ENCODE data around the gene ASXL3.

ASXL3 gene

GRCh38 chr18:33600846-33601245 is 22.8 kb downstream of the ASXL3 start:
- Histone ChIP-seq H2BK120ac (ENCODE audit: low read depth, low read length) (no peak overlapping the region), H3K4me1 (ENCODE audit: control insufficient read depth, insufficient read depth, low read depth, low read length) (peaks cover 3% of the 10 kb centered on the region), H2BK15ac (ENCODE audit: low read depth, poor library complexity, severe bottlenecking) (no peak overlapping the region), H4K8ac (ENCODE audit: low read length) (no peak overlapping the region), H3K9me3 (ENCODE audit: control insufficient read depth, low read length) (no peaks in the 10 kb centered on the region), H3K27ac (ENCODE audit: low read length, poor library complexity, severe bottlenecking) (no peak overlapping the region), H2BK12ac (ENCODE audit: low read length in 2 of 2) (no peak overlapping the region), H2AFZ (ENCODE audit: low read depth, low read length) (no peak overlapping the region), H3K4me2 (ENCODE audit: low read length, poor library complexity, severe bottlenecking) (no peak overlapping the region), H3K79me1 (replicated peaks; ENCODE audit: low read length, poor library complexity, severe bottlenecking) (peaks cover 1% of the 10 kb centered on the region), H3K4me3 (ENCODE audit: insufficient read depth in 1 of 2, low read depth in 1 of 2, low read length in 2 of 2) (no peak overlapping the region), H4K91ac (ENCODE audit: low read length) (no peak overlapping the region), H3K27me3 (ENCODE audit: control insufficient read depth in 1 of 2, insufficient read depth in 1 of 2, low read length in 2 of 2) (no peaks in the 10 kb centered on the region), H3K23ac (ENCODE audit: low read length in 2 of 2) (no peak overlapping the region), H3K9ac (ENCODE audit: low read length) (no peak overlapping the region), H3K36me3 (ENCODE audit: control insufficient read depth in 1 of 2, insufficient read depth in 2 of 2, low read depth in 1 of 2, low read length in 2 of 2) (no peaks in the 10 kb centered on the region), H2BK5ac (ENCODE audit: low read depth, low read length, poor library complexity, severe bottlenecking) (no peak overlapping the region), H3K18ac (ENCODE audit: low read depth in 1 of 2, low read length in 2 of 2) (no peak overlapping the region), H2AK5ac (ENCODE audit: low read length, severe bottlenecking) (no peak overlapping the region), H3K14ac (ENCODE audit: low read length in 2 of 2) (no peak overlapping the region), H3K4ac (ENCODE audit: low read depth in 1 of 2, low read length in 2 of 2) (no peak overlapping the region)
- no peak for DNase-seq
- 60% methylated on average over 2 of the region's 3 CpGs for WGBS

- Histone ChIP-seq H3K4me2 (ENCODE audit: low read length, poor library complexity, severe bottlenecking) (no peak overlapping the region), H3K14ac (ENCODE audit: low read length in 2 of 2) (no peak overlapping the region), H3K36me3 (ENCODE audit: control insufficient read depth in 1 of 2, insufficient read depth in 2 of 2, low read depth in 1 of 2, low read length in 2 of 2) (no peaks in the 10 kb centered on the region), H3K27ac (ENCODE audit: low read length, poor library complexity, severe bottlenecking) (no peak overlapping the region), H3K4me1 (ENCODE audit: control insufficient read depth, insufficient read depth, low read depth, low read length) (no peaks in the 10 kb centered on the region), H3K23ac (ENCODE audit: low read length in 2 of 2) (no peak overlapping the region), H2AK5ac (ENCODE audit: low read length, severe bottlenecking) (no peak overlapping the region), H2BK15ac (ENCODE audit: low read depth, poor library complexity, severe bottlenecking) (no peak overlapping the region), H3K9me3 (ENCODE audit: control insufficient read depth, low read length) (no peaks in the 10 kb centered on the region), H4K8ac (ENCODE audit: low read length) (no peak overlapping the region), H3K9ac (ENCODE audit: low read length) (no peak overlapping the region), H3K27me3 (ENCODE audit: control insufficient read depth in 1 of 2, insufficient read depth in 1 of 2, low read length in 2 of 2) (no peaks in the 10 kb centered on the region), H3K79me1 (replicated peaks; ENCODE audit: low read length, poor library complexity, severe bottlenecking) (peaks cover 1% of the 10 kb centered on the region), H3K4me3 (ENCODE audit: insufficient read depth in 1 of 2, low read depth in 1 of 2, low read length in 2 of 2) (no peak overlapping the region), H4K91ac (ENCODE audit: low read length) (no peak overlapping the region), H3K18ac (ENCODE audit: low read depth in 1 of 2, low read length in 2 of 2) (no peak overlapping the region), H3K4ac (ENCODE audit: low read depth in 1 of 2, low read length in 2 of 2) (no peak overlapping the region), H2BK120ac (ENCODE audit: low read depth, low read length) (no peak overlapping the region), H2BK12ac (ENCODE audit: low read length in 2 of 2) (no peak overlapping the region), H2AFZ (ENCODE audit: low read depth, low read length) (no peak overlapping the region), H2BK5ac (ENCODE audit: low read depth, low read length, poor library complexity, severe bottlenecking) (no peak overlapping the region)
- 52% methylated on average over 2 of the region's 2 CpGs for WGBS
- no peak for DNase-seq
These were observed 25.4 kb downstream of the ASXL3 start for GRCh38 chr18:33603454-33603853.

- no peak overlapping the region for H2BK5ac ChIP-seq (ENCODE audit: low read depth, low read length, poor library complexity, severe bottlenecking)
- H3K36me3 ChIP-seq (ENCODE audit: control insufficient read depth in 1 of 2, insufficient read depth in 2 of 2, low read depth in 1 of 2, low read length in 2 of 2) = no peaks in the 10 kb centered on the region
These were observed 27.2 kb downstream of the ASXL3 start for GRCh38 chr18:33605250-33605649.

GRCh38 chr18:33606621-33607020 is 28.6 kb downstream of the ASXL3 start:
- H2AFZ ChIP-seq (ENCODE audit: low read depth, low read length) = no peak overlapping the region
- H3K9ac ChIP-seq (ENCODE audit: low read length) = no peak overlapping the region
- no peak overlapping the region for H4K8ac ChIP-seq (ENCODE audit: low read length)
- no peak overlapping the region for H2BK120ac ChIP-seq (ENCODE audit: low read depth, low read length)
- no peak overlapping the region for H2BK12ac ChIP-seq (ENCODE audit: low read length in 2 of 2)
- H3K36me3 ChIP-seq (ENCODE audit: control insufficient read depth in 1 of 2, insufficient read depth in 2 of 2, low read depth in 1 of 2, low read length in 2 of 2) = no peaks in the 10 kb centered on the region
- no peaks in the 10 kb centered on the region for H3K4me1 ChIP-seq (ENCODE audit: control insufficient read depth, insufficient read depth, low read depth, low read length)
- H3K4me3 ChIP-seq (ENCODE audit: insufficient read depth in 1 of 2, low read depth in 1 of 2, low read length in 2 of 2) = no peak overlapping the region
- H3K9me3 ChIP-seq (ENCODE audit: control insufficient read depth, low read length) = no peaks in the 10 kb centered on the region
- H2BK15ac ChIP-seq (ENCODE audit: low read depth, poor library complexity, severe bottlenecking) = no peak overlapping the region
- H4K91ac ChIP-seq (ENCODE audit: low read length) = no peak overlapping the region
- no peak overlapping the region for H3K27ac ChIP-seq (ENCODE audit: low read length, poor library complexity, severe bottlenecking)
- H3K27me3 ChIP-seq (ENCODE audit: control insufficient read depth in 1 of 2, insufficient read depth in 1 of 2, low read length in 2 of 2) = no peaks in the 10 kb centered on the region
- H2BK5ac ChIP-seq (ENCODE audit: low read depth, low read length, poor library complexity, severe bottlenecking) = no peak overlapping the region
- DNase-seq = no peak
- H2AK5ac ChIP-seq (ENCODE audit: low read length, severe bottlenecking) = no peak overlapping the region
- no peak overlapping the region for H3K18ac ChIP-seq (ENCODE audit: low read depth in 1 of 2, low read length in 2 of 2)
- H3K79me1 ChIP-seq (replicated peaks; ENCODE audit: low read length, poor library complexity, severe bottlenecking) = no peaks in the 10 kb centered on the region
- H3K14ac ChIP-seq (ENCODE audit: low read length in 2 of 2) = no peak overlapping the region
- H3K4me2 ChIP-seq (ENCODE audit: low read length, poor library complexity, severe bottlenecking) = no peak overlapping the region
- no peak overlapping the region for H3K4ac ChIP-seq (ENCODE audit: low read depth in 1 of 2, low read length in 2 of 2)
- H3K23ac ChIP-seq (ENCODE audit: low read length in 2 of 2) = no peak overlapping the region

More at GRCh38 chr18:33605250-33605649, 27.2 kb downstream of the ASXL3 start:
- H3K27me3 ChIP-seq (ENCODE audit: control insufficient read depth in 1 of 2, insufficient read depth in 1 of 2, low read length in 2 of 2) = no peaks in the 10 kb centered on the region
- H3K4ac ChIP-seq (ENCODE audit: low read depth in 1 of 2, low read length in 2 of 2) = no peak overlapping the region
- no peak overlapping the region for H2AK5ac ChIP-seq (ENCODE audit: low read length, severe bottlenecking)
- H4K91ac ChIP-seq (ENCODE audit: low read length) = no peak overlapping the region
- peak overlapping the region; percentile 30 for H2BK15ac ChIP-seq (ENCODE audit: low read depth, poor library complexity, severe bottlenecking)
- H3K4me1 ChIP-seq (ENCODE audit: control insufficient read depth, insufficient read depth, low read depth, low read length) = no peaks in the 10 kb centered on the region
- H3K9me3 ChIP-seq (ENCODE audit: control insufficient read depth, low read length) = no peaks in the 10 kb centered on the region
- H2BK12ac ChIP-seq (ENCODE audit: low read length in 2 of 2) = no peak overlapping the region
- H3K79me1 ChIP-seq (replicated peaks; ENCODE audit: low read length, poor library complexity, severe bottlenecking) = peaks cover 1% of the 10 kb centered on the region
- no peak overlapping the region for H3K4me2 ChIP-seq (ENCODE audit: low read length, poor library complexity, severe bottlenecking)
- H2AFZ ChIP-seq (ENCODE audit: low read depth, low read length) = no peak overlapping the region
- no peak overlapping the region for H3K9ac ChIP-seq (ENCODE audit: low read length)
- no peak overlapping the region for H4K8ac ChIP-seq (ENCODE audit: low read length)
- H3K27ac ChIP-seq (ENCODE audit: low read length, poor library complexity, severe bottlenecking) = no peak overlapping the region
- no peak overlapping the region for H3K18ac ChIP-seq (ENCODE audit: low read depth in 1 of 2, low read length in 2 of 2)
- no peak overlapping the region for H3K4me3 ChIP-seq (ENCODE audit: insufficient read depth in 1 of 2, low read depth in 1 of 2, low read length in 2 of 2)
- H2BK120ac ChIP-seq (ENCODE audit: low read depth, low read length) = no peak overlapping the region
- H3K14ac ChIP-seq (ENCODE audit: low read length in 2 of 2) = no peak overlapping the region
- DNase-seq = no peak
- H3K23ac ChIP-seq (ENCODE audit: low read length in 2 of 2) = no peak overlapping the region

Data from mesenchymal stem cell (in vitro differentiated cells and primary cell).